ENCODE data around the gene SLC25A25.
A peak's percentile ranks its signal among the peaks of the same experiment; 100 is the strongest.
"Not testable (repeated sequence)": the region's sequence is repeated elsewhere in the genome, so short reads cannot be mapped to it uniquely, and the experiment has no call there.

Gene SLC25A25

DNA sequence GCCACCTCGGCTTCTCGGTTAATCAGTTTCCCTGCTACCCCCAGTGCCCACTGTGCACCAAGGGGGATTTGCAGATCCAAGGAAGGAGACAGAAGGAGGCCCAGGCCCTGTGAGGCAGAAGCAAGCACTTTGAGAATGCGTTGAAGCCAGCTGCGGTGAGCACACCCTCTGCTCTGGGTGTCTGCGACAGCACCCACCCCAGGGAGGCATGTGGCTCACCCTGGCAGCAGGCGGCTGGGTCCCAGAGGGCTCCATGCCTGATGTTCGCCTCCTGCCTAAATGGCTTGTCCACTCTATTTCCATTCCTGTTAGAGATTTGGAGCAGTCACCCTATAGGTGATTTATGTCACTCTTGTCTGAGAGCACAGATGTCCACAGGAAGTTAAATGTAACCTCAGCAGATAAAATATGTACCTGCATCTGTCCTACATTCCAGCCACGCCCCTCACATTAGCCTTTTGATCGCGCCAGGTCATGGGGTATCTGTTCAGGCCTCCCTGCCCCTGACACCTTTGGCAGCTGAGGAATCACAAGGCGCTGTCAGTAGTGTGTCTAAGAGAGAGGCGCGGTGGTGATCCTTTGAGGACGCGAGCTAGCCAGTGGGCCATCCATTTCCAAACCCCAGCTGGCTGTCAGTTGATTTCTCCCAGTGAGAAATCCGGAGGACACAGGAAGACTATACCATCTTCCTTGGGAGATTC, 31.3 kb downstream of the SLC25A25 start:
- DNase-seq = no peak

DNA sequence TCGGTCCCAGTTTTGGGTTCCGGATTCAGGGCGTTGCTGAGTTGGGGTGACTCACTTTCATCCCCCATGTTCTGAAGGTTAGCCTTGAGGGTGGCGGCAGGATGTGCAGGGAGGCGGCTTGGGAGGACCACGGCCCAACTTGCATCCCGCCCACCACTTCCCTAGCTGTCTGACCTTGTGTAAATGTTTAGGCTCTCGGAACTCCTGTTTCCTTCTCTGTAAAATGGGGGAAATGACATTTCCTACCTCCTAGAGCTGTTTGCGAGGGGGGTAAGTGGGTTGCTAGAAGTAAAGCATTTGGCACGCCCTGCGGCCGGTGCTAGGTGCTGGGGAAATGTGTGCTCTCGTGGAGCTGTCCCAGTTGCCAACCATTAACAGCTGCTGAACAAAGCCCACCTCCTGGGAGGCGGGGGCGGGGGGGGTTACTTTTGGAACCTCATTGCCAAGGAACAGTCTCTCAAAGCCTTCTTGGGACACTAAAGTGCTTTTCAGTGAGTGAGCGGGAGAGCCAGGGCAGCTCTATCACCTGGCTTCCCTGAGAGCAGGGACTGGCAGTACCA, 32.0 kb downstream of the SLC25A25 start:
- no peak for DNase-seq

DNA sequence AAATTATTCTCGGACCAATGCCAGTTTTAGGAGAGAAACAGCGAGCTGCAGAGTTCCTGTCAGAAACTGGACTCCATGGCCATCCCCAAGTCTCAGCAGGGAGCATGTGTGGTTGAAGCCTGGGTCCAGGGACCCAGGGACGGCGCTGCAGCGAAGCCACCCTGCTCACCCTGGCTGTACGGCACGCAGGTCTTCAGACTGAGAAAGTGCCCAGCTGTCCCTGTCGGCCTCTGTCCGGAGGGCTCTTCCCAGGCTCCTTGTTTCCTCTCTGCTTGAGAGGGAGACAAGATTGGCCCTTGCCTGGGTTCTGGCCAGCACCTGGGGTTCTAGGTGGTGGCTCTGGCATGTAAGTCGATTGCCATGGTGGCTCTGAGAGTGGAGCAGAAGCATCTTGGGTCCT, 32.5 kb downstream of the SLC25A25 start:
- no peak for DNase-seq

DNA sequence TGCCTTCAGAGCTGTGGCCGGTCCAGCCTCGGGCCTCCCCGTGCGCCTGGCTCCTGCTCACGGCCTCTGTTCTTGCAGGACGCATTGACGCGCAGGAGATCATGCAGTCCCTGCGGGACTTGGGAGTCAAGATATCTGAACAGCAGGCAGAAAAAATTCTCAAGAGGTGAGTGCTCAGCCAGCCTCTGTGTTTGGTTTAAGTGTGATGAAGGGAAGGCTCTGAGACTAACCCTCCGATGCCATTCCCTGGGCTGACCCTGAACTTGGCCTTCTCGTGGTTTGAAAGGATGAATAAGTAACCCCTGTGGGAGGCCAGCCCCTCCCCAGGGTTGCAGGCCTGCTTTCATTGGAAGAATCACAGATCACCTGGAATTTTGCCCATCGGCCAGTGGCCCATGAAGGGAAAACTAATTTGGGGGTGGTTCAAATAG, 33.2 kb downstream of the SLC25A25 start:
- no peak for DNase-seq

DNA sequence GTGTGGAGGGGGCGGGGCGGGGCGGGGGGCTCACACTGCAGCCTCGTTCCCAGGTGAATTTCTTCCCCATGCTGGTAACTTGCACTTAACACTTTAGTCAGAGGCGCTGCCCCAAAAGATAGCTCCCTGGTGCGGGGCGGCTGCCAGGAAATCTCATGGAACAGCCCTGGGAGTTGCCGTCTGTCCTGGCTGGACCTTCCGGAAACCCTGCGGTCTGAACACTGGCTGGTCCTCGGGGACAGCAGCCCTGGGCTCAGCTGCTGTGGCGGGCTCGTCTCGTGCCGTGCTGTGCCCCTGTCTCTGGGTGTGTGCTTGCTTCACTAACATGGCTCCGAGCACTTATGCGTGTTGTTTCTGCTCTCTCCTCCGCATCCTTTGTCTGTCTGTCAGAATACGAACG, 33.7 kb downstream of the SLC25A25 start:
- no peak for DNase-seq

DNA sequence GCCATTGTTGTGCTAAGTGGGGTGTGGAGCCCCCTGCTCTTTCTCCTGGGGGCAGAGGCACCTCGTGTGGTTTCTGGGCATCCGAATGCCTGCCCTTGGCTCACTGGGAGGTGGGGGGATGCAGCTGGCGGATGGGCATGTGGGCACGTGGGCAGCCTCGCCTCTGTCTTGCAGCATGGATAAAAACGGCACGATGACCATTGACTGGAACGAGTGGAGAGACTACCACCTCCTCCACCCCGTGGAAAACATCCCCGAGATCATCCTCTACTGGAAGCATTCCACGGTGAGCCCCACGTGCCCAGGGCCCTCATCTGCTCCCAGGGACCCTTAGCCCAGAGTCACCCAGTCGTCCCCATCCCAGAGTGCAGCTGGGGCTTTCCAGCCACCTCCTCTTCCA, 34.2 kb downstream of the SLC25A25 start:
- no peak for DNase-seq

DNA sequence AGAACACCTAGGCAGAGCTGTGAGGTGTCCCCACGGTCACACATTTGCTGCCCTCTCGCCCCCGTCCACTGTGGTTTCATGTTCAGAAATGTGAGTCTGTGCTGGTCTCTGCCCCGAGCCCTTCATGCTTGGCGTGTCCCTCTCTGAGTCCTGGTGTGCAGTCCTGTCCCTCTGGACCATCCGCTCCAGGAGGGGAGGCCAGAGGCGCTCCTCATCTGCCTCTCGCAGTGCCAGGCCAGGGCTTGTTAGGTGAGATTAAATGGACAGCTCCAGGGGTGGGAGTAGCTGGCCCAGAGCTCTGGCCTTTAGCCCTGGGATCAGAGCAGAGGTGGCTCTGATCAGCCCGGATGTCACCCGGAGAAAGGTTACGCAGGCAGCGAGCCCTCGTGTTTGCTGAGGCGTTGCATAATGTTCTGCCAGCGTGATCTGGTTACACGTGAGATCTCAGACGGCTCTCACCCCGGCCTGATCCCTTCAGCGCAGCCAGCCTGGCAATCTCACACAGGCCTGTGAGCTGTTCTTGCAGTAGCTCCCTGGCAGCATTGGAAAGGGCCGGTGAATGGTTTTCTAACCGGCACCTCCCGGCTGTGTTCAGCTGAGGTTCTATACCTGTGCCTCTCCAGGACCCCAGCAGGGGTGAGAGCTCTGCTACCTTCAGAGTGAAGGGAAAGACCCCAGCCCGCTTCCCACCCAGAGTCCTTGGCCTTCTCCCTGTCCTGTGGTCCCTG, 35.0 kb downstream of the SLC25A25 start:
- DNase-seq = no peak

DNA sequence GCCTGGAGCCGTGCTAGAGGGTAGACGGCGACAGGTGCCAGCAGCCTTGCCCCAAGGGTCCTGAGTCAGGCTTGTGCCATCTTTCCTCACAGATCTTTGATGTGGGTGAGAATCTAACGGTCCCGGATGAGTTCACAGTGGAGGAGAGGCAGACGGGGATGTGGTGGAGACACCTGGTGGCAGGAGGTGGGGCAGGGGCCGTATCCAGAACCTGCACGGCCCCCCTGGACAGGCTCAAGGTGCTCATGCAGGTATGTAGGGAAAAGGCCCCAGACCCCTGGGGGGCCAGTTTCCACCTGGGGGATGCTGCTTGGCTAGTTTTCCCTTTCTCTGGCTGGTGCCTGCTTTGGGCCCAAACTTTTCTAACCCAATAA, 35.5 kb downstream of the SLC25A25 start:
- DNase-seq = peak; percentile 47

DNA sequence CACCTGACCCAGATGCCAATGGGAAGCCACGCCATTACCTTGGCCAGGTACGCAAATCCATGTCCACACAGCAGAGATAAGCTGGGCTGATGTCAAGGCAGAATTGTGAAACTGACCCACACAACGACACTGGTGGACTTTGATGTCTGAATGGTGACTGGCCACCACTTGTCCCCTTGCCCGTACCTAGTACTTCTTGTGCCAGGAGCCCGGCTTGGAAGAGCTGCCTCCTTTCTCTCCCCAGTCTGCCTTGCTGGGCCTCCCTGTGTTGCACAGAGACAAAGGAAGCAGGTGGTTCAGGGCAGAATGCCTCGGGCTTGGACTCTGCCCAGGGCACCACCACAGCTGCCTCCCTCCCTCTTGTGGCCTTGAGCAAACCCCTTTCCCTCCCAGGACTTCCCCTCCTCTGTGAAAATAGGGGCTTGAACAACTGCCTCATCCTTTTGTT, 36.2 kb downstream of the SLC25A25 start:
- DNase-seq = no peak

DNA sequence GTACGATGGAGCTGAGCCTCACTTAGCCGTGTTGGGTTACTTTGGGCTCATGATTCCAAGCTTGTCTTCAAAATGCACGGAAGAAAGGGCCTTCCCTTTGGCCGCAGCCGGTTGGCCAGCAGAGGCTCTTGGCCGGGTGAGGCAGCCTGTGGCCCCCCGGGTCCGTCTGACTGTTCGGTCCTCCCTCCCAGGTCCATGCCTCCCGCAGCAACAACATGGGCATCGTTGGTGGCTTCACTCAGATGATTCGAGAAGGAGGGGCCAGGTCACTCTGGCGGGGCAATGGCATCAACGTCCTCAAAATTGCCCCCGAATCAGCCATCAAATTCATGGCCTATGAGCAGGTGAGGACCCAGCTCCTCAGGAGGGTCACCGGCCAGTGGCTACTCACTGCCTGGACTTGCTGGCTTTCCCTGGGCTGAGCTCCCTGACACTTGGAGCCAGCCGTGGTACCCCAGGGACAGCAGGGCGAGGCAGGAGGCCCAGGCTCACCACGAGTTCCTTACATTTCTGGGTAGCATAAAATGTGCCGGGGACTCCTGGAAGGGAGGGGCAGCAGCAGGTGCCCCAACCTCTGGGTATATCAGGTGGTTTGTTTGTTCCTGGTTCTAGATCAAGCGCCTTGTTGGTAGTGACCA, 37.6 kb downstream of the SLC25A25 start:
- no peak for DNase-seq

DNA sequence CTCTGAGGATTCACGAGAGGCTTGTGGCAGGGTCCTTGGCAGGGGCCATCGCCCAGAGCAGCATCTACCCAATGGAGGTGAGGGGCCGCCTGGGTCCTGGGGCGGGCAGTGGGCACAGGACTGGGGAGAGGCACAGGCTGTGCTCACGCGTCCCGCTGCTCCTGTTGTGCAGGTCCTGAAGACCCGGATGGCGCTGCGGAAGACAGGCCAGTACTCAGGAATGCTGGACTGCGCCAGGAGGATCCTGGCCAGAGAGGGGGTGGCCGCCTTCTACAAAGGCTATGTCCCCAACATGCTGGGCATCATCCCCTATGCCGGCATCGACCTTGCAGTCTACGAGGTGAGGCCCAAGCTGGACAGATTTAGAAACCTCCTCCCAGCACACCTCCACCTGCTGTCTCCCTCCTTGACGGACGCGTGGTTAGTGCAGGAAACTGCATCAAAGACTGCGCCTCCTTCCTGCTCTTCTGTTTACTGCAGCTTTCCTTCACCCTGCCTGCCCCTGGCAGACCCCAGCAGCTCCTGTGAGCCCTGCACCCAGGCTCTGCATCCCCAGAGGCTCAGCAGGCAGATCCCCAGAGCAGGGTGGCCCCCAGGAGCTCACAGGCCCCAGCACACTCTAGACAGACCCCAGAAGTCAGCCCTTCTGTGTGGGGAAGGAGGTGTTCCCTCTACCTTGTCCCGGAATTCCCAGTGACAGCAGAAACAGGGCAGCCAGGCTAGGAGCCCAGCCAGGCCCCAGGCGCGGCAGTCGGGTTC, 38.3 kb downstream of the SLC25A25 start:
- no peak for DNase-seq

DNA sequence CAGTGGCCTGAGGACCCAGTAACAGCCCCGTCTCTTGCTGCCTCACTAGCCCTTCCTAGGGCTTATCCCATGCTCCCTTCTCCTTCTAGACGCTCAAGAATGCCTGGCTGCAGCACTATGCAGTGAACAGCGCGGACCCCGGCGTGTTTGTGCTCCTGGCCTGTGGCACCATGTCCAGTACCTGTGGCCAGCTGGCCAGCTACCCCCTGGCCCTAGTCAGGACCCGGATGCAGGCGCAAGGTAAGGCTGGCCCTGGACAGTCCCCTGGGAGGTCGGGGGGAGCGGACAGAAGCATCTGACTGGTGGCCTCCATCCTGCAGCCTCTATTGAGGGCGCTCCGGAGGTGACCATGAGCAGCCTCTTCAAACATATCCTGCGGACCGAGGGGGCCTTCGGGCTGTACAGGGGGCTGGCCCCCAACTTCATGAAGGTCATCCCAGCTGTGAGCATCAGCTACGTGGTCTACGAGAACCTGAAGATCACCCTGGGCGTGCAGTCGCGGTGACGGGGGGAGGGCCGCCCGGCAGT, 39.0 kb downstream of the SLC25A25 start:
- no peak for DNase-seq

DNA sequence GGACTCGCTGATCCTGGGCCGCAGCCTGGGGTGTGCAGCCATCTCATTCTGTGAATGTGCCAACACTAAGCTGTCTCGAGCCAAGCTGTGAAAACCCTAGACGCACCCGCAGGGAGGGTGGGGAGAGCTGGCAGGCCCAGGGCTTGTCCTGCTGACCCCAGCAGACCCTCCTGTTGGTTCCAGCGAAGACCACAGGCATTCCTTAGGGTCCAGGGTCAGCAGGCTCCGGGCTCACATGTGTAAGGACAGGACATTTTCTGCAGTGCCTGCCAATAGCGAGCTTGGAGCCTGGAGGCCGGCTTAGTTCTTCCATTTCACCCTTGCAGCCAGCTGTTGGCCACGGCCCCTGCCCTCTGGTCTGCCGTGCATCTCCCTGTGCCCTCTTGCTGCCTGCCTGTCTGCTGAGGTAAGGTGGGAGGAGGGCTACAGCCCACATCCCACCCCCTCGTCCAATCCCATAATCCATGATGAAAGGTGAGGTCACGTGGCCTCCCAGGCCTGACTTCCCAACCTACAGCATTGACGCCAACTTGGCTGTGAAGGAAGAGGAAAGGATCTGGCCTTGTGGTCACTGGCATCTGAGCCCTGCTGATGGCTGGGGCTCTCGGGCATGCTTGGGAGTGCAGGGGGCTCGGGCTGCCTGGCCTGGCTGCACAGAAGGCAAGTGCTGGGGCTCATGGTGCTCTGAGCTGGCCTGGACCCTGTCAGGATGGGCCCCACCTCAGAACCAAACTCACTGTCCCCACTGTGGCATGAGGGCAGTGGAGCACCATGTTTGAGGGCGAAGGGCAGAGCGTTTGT, 39.6 kb downstream of the SLC25A25 start:
- DNase-seq = no peak

DNA sequence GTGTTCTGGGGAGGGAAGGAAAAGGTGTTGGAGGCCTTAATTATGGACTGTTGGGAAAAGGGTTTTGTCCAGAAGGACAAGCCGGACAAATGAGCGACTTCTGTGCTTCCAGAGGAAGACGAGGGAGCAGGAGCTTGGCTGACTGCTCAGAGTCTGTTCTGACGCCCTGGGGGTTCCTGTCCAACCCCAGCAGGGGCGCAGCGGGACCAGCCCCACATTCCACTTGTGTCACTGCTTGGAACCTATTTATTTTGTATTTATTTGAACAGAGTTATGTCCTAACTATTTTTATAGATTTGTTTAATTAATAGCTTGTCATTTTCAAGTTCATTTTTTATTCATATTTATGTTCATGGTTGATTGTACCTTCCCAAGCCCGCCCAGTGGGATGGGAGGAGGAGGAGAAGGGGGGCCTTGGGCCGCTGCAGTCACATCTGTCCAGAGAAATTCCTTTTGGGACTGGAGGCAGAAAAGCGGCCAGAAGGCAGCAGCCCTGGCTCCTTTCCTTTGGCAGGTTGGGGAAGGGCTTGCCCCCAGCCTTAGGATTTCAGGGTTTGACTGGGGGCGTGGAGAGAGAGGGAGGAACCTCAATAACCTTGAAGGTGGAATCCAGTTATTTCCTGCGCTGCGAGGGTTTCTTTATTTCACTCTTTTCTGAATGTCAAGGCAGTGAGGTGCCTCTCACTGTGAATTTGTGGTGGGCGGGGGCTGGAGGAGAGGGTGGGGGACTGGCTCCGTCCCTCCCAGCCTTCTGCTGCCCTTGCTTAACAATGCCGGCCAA, 40.4 kb downstream of the SLC25A25 start:
- no peak for DNase-seq

DNA sequence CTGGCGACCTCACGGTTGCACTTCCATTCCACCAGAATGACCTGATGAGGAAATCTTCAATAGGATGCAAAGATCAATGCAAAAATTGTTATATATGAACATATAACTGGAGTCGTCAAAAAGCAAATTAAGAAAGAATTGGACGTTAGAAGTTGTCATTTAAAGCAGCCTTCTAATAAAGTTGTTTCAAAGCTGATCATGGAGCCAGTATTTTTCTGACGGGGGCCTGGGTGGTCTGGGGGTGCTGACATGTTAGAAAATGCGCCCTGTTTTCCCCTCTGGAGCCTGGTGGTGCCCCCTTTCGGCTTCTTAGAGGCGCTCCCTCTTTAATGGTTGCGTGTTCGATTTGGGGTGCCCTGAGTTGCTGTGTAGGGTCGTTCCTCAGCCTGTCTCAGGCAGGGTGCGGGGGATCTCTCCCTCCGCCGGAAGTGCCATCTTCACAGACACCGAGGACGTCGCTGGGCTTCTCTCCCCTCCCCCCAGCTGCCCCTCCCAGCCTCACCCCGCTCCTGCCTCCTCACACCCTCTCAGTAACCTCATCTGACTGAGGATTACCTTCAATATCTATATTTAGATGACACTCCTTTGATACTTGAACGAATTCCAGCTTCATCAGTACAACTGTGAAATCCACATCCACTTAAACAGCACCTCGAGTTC, 41.1 kb downstream of the SLC25A25 start:
- no peak for DNase-seq

DNA sequence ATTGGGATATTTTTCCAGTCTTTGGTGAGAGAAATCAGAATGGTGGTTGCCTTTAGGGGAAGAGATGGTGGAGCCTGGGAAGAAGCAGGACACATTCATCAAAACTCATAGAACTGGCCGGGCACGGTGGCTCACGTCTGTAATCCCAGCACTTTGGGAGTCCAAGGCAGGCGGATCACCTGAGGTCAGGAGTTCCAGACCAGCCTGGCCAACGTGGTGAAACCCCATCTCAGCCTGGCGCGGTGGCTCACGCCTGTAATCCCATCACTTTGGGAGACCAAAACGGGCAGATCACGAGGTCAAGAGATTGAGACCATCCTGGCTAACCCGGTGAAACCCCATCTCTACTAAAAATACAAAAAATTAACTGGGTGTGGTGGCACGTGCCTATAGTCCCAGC, 43.7 kb downstream of the SLC25A25 start:
- DNase-seq = not testable (repeated sequence)

DNA sequence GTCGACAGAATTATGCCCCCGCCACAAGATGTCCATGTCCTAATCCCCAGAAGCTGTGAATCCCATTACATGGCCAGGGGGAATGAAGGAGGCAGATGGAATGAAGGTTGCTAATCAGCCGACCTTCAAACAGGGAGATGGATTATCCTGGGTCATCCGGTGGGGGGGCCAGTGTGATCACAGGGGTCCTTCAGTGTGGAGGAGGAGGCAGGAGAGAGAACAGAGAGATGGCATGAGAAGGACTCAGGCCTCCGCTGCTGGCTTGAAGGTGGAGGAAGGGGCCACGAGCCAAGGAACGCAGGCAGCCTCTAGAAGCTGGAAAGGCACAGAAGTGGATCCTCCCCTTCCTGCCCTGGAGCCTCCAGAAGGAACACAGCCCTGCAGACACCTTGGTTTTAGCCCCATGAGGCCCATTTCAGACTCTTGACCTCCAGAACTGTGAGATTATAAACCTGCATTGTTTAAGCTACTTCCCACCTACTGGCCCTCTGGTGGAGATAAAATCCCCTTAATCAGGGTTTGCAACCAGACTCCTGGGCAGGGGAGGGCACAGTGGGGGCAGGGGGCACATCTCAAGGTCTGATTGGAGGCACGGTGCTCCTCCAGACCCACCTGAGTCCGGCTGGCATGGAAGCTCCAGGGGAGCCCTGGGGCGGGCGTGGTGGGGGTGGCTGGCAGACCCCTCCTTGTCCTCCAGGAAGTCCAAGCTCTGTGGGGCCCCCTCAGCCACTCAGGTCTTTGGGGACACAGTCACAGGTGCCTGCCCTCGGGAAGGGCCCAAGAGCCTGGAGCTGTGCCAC, 45.7 kb downstream of the SLC25A25 start:
- DNase-seq = no peak

DNA sequence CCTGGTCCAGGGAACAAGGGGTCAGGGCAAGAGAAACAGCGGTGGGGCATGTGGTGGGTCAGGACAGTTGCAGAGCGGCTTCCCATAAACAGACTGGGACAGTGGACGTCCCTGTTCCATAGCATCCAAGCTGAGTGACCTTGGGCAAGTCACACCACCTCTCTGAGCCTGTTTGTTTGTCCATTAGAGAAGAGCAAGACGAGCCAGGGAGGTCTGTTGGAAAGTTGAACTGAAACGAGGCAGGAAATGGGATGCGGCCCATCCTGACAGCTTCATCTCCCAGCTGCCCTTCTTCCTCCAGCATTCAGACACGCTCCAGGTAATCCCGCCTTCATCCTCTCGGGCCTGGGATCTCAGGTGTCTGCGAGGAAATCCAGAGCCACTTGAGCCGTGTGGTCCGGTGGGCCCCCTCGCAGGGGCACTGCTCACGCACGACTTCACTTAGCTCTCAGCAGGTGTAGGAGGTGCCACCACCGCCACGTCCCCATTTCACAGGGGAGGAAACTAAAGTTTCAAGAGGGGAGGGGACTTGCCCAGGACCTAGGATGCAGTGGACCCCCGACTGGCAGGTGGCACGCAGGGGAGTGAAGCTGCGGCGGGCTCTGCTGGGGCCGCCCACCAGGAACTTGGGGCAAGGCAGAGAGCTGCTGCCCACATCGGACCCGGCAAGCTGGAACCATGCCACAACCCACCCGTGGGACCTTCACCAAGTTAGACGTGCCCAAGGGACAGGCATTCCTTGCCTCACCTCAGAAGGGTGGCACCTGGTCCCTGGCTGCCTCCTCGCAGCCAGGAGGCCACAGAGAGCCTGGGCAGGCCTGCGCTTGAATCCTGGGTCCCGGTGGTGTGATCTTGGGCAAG, 46.5 kb downstream of the SLC25A25 start:
- DNase-seq = no peak
